HuH-7 (cell line): Measurements from ENCODE around the gene ZBTB7B.
A peak's percentile ranks its signal among the peaks of the same experiment; 100 is the strongest.

ENCODE experiments used
- DNase-seq: peaks from one replicate; pipeline ENCODE4 v3.0.0; 2011; ENCODE audit warnings: low spot score

ZBTB7B gene

DNA sequence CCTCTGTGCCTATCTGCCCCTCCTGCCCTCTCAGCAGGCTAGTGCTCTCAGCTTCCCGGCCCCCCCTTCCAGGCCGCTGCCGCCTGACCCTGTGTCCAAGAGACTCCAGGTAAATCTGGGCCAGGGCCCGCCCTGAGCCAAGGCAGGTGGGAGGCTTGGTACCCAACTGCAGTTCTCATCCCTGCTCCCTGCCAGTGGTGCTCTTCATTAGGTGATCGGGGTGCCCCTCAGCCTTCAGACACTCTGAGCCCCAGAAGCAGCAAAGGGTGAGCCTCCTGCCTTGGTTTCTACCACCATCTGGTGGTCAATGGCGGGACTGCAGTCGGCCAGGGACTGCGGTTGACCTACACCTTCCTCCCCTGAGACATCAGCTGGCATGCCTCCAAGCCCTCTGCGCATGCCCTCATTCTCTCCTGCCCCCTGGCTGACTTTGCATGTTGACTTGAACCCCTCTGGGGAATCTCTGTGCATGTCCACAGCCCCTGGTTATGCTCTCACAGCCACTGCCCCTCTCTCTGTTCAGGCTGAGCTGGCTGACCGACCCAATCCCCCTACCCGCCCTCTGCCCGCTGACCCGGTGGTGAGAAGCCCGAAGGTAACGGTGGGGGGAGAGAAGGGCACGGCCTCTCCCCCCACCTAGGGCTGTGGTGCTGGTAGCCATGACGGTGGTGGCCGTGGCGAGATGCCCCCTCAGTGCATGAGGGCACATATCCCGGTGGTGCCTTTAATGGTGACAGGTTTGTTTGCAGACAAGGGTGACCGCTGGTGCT, 59.0 kb downstream of the ZBTB7B start:
- DNase-seq = peak; percentile 98

DNA sequence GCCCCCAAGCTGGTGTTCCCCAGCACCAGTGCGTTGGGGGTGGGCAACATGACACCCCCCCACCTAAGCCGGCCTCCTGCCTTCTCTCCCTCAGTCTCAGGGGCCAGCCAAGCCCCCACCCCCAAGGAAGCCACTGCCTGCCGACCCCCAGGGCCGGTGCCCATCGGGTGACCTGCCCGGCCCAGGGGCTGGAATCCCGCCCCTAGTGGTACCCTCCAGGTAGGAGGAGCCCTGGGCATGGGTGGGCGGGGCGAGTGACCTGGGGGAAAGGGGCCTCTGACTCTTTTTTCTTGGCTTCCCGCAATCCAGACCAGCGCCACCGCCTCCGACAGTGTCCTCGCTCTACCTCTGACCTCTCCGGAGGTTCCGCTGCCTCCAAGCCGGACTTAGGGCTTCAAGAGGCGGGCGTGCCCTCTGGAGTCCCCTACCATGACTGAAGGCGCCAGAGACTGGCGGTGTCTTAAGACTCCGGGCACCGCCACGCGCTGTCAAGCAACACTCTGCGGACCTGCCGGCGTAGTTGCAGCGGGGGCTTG, 59.6 kb downstream of the ZBTB7B start:
- peak; percentile 95 for DNase-seq

DNA sequence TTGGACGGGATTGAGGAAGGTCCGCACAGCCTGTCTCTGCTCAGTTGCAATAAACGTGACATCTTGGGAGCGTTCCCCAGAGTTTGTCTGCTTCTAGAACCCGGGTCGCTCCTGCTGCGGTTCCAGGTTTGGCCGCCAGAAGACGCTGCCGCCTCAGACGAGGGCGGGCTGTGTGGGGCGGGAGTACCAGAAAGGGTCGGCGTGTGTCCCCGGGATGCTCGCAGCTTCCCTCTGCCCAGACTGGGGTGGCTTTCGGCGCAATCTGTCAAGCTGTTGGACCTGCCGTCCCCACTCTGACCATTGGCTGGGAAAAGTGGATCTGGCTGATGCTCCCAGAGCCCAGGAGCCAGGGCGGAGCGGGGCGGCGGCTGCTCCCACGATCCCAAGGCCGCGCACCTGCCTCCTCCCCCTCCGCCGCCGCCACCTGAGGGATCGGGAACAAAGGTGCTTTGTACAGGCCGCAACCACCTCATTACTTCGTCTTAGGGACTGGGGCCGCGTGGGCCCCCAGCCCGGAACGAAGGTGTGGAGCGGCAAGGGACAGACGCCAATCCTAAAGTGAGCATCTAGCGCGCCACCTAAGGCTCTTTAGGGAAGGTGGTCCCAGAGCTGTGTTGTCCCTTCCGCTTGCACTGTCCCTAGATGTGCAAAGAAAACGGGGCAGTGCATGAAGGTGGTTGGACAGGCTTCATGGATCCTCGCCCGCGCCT, 60.3 kb downstream of the ZBTB7B start:
- DNase-seq = peak; percentile 96

DNA sequence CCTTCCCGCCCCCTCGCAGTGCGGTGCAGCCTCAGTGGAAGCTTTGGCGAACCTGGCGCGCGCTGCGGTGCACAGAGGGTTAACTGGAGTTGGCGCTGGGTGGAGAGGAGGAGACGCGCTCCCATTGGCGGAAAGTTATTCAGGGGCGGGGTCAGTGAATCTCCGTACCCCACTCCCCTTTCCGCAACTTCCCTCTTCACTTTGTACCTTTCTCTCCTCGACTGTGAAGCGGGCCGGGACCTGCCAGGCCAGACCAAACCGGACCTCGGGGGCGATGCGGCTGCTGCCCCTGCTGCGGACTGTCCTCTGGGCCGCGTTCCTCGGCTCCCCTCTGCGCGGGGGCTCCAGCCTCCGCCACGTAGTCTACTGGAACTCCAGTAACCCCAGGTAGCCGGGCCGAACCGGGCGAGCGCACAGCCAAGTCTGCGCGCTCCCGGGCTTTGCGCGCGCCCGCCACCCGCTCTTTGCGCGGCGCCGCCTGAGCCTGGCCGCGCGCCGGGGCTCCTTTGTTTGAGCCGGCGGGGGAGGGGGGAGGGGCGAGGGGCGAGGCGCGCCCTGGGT, 61.0 kb downstream of the ZBTB7B start, which contains the start of gene EFNA4:
Gene EFNA4 (plus strand): TSS at position 191 of the 561 bp plus-strand sequence. CDS start 84 bp downstream, at position 275.
- DNase-seq = peak; percentile 99

DNA sequence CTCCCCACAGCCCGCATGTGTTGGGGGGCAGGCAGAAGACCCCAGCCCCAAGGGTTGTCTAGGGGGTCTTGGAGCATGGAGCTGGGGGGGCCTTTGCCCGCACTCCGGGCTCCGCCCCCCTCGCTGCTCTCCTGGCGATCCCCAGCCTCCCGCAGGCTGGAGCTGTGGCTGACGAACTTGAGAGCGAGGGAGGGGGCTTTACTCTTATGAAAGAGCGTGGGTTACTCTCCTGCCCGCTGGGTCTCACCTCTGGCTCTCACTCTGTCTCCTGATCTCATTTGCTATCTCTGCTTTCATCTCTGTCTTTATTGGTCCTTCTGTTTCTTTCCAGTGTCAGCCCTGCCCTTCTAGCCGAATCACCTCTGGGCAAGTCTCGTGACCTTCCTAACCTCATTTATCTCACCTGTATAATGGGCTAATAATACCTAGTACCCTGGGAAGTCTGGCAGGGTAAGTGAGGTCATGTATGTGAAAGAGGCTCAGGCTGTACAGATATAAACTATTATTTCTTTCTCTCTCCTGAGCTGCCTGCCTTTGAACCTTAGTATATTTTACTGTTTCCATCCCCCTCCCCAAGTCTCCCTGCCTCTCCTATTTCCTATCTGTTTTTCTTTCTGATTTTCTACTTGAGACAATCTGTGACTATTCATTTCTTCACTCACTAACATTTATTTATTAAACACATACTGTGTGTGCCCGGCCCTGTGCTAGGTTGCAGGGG, 61.7 kb downstream of the ZBTB7B start:
- no peak for DNase-seq

DNA sequence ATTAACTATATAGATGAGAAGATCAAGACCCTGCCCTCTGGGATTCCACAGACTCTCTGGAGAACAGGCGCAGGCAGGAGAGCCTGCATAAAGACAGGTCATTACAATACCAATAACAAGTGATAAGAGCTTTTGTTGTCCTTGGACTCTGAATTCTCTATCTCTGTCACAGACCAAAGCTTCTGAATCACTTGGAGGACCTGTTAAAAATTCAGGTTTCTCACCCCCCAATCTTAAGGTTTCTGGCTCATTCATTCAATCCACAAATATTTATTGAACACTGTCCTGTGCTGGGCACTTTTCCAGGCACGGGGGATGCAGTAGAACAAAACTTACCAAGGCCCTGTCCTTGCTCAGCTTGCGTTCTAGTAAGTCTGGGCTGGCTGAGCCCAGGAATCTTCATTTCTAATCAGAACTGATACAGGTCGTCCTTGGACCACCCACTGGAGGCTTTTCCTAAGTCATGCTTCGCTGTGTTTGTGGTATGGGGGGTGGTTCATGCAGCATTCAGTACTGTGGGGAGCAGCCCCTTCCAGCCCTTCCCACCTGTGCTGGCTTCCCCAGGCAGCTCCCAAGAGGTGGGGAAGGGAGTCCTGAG, 62.3 kb downstream of the ZBTB7B start:
- no peak for DNase-seq

DNA sequence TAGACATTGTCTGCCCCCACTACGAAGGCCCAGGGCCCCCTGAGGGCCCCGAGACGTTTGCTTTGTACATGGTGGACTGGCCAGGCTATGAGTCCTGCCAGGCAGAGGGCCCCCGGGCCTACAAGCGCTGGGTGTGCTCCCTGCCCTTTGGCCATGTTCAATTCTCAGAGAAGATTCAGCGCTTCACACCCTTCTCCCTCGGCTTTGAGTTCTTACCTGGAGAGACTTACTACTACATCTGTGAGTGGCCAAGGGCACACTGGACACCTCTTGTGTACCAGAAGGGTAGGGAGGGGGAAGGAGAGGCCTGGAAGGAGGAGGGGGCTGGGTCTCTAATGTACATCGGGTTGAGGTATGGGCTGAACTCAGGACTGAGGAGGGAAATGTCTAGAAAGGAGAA, 64.2 kb downstream of the ZBTB7B start:
- DNase-seq = no peak
